Loucy (cell line): ENCODE measurements around the gene COL26A1.

Experiments
- CTCF ChIP-seq: fragments of 200-600 bp; sonication (generic); conservative IDR thresholded peaks from 2 replicates; pipeline ENCODE4 v1.5.1; 2014; ENCODE audit warnings: mild to moderate bottlenecking, antibody characterized with exemption, low read length
- EZH2phosphoT487 ChIP-seq: fragments of 200-600 bp; IDR thresholded peaks from 2 replicates; pipeline ENCODE4 v1.6.1; 2018; ENCODE audit warnings: antibody characterized with exemption, mild to moderate bottlenecking, moderate library complexity, borderline replicate concordance

GRCh38 chr7:101543242-101543766, 180.6 kb downstream of the COL26A1 start:
- TF ChIP-seq CTCF (no peak), EZH2phosphoT487 (no peak)
